CD1c-positive myeloid dendritic cell (primary cell): ENCODE data around the gene PRDM2.
"Not testable (repeated sequence)": the region's sequence is repeated elsewhere in the genome, so short reads cannot be mapped to it uniquely, and the experiment has no call there.

Experiments
- DNase-seq: peaks from one replicate; pipeline ENCODE4 v3.0.0-alpha.2; 2016; ENCODE audit errors: extremely low spot score

Gene PRDM2

DNA sequence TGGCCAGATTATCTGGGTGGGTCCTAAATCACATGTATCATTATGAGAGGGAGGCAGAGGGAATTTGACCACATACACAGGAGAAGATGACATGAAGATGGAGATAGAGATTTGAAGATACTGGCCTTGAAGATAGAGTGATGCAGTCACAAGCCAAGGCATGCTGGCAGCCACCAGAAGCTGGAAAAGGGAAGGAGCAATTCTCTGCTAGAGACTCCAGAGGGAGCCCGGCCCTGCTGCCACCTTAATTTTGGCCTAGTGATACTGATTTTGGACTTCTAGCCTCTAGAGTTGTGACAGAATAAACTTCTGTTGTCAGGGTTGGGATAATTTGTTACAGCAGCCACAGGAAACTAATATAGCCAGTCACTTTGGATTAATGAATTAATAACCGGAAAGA, 2.2 kb upstream of the PRDM2 start:
- DNase-seq, result peak; percentile 10

DNA sequence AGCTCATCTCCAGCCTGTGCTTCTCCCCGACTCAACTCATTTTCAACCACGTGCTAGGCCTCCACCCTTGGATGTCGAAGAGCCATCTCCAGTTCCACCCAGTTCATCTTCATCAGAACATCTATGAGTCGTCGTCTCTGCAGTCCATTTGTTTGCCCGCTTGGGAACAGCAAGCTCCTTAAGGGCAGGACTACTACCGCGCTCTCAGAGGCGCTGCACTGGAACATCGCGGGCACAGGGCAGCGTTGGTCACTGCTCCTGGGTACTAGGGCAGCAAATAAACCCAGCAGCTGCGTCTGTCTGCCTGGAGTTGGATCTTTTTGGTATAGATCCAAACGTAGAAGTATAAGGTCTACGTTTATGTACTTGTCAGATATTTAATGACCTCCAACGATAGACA, 478 bp upstream of the PRDM2 start:
- DNase-seq, result no peak

DNA sequence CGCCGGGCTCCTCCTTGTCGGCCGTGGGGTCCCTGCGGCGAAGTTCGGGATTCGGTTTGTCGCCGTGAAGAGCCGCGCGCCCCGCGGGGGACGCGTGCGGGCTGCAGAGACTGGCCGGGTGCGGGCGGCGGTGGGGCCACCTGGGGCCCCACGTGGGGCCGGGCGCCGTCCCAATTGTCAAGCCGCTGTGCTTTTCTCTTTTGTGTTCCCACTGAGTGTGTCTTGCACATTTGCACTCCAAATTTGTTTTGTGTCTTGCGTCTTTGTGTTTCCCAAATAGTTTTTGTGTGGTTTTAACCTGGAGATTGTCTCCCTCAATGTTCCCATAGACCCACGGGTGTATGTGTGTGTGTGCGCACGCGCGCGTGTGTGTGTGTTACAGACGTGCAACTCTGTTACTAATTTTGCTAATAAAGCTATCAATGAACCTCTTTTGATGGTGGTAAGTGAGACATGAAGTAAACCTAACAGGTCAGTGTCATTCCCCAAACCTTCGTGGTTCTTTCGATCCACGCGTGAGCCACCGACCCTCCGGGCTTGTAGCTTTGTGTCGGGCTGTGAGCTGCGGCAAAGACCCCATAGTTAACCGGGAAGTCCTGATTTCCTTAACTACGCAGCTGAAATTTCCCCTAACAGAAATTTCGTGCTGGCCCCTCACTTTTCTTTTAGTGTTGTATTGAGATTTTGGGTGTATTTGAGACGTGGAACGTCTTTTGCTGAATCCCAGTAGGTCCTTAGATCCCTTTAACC, 708 bp downstream of the PRDM2 start:
- peak; percentile 35 for DNase-seq

DNA sequence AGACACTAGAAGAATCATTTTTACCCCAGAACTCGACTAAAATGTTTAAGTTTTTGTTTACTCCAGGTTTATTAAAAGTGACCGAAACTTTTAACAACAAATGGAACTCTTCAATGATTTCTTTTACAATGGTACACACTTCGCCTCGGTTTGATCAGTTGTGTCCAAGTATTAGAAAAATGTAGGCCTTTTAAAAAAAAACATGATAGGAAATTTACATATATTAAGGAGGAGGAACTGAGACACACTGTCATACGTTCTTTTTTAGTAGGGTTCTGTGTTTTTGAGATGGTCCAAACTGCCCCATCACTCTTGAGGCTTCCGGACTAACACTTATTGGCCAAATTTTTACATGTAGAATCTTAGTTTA, 1.3 kb downstream of the PRDM2 start:
- peak; percentile 28 for DNase-seq

DNA sequence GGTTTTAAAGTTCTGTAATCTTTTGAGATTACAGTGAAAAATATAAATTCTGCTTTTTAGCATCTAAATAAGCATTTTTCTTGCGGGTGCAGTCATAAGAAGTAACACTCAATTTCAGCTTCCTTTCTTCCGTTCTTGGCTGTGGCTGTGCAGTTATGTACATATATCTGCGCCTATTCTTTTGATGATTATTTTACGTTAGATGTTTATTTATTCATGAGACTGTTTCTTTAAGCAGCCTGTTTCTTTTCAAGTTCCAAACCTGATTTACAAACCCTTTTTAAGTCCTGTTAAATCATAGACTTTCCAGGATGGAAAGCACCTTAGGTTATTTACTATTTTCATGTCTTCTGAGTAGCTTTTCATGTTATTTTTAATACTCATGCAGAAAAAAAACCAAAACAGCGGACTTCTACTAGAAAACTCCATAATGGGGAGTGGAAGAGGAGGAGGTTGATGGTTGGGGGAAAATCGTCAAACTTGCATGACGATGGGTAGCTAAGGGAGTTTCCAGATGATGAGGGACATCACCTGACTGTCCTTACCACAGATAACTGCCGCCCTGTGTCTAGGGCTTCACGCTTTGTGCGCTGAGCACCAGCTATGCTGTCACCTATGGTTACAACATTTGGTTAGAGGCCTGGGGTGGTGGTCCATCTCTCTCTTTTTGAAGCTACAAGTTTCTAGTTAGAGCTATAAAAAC, 2.6 kb downstream of the PRDM2 start:
- DNase-seq, result peak; percentile 44

DNA sequence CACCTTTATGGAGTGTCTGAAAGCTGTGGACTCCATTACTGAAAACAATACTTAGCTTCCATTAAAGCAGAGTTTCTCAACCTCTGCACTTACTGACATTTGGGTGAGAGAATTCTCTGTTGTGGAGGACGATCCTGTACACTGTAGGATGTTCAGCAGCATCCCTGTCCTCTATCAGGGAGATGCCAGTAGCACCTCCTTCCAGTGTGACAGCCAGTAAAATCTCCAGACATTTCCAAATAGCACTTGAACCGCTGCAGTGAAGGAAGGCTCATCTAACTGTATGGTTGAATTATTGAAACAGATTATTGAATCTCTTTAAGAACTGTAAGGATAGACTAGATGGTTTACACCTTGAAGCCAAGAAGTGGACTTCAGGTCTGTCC, 3.1 kb downstream of the PRDM2 start:
- DNase-seq, result no peak

DNA sequence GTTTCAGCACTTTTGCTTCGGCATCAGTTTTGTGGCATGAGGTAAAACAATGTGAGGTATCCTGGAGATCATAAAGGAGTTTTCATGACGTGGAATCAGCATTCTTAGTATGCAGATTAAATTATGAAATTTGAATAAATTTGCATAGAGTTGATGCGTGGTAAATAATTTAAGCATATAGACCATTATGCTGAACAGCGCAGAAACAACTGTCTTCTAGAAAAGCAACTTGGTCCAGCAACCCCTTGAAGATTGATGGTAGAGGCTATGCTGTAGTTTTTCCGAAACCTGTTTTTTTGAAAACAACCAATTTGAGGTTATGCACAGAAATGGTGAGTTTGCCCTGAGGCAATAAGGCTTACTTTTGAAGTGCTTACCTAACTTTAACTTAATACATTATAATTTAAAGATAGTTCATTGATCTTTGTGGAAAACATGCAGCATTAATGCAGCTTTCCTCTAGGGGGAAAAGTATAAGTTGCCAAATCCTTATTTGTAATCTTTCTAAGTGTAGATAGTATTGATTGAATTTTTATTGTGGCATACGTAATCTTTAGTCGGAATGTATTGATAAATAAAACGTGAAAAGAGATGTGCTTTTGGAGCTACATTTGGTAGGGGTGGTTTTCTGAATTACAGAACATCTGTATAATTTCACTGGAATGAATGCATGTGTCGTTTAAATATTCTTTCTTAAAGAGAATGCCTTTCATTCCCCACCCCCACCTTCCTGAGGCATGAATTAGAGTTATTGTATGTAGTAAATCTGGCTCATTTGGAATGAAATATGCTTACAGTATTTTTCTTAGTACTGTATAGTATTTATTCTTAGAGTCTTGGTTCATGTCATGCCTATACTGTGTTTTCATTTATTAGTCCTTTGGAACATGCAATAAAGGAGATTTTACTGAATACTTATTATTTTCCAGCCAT, 3.8 kb downstream of the PRDM2 start:
- DNase-seq, result no peak

DNA sequence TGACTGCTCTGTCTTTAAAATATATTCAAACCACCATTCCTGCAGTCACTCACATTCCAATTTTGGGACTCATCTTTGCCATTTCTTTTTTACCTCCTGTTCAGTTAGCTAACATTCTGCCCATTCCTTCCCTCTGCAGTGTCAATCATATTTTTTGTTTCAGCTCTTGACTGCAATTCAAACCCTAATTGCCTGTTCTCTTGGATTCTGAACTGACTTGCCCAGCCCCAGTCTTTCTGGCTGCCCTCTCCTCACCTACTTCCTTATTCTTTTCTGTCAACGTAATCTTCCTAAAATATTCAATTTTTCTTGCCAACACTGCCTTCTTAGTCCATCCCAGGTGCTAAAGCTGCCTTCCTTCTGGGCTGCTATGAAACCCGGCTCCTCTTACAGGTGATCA, 6.1 kb downstream of the PRDM2 start:
- no peak for DNase-seq

DNA sequence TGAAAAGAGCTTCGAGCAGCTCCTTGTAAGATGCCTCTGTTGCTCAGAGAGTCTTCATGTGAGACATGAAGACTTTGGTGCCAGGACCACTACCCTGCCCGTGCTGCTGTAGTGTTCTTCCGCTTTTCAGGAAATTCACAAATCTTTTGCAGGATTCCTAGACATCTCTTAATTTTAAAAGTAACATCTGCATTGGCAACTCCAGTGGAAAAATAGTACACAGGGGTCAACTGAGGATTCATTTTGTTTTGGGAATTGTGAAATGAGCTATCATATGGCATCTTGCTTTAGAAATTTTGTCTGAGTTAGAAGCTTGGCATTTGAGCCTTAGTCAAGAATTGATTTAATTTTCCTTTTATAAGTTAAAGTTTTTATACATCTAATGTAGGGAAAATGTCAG, 7.2 kb downstream of the PRDM2 start:
- DNase-seq, result no peak

DNA sequence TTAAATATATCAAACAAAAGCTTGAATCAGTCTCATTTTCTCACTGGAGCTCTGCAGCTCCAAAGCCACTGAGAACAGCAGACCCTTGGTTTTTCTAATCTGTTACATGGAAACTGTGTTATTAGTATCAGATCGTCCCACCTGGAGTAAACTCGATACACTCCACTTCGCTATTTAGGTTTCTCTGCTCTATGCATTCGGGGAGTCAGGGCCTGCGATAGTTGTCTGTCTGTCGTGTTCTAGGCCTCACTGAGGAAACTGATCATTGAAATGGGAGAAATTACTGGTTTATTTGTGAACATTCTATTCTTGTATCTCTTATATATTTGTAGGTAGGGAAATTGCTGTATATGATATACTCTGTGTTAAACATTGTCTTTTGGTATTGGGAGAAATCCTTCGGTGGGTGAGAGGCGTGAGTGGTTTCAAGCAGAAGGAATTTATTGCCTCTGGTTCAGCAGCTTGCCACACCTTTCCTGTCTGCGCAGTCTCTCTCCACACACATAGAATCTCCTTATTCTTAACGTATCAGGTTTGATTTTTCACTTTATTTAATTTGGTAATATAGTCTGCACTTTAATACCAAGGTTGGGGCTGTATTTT, 8.5 kb downstream of the PRDM2 start:
- DNase-seq, result no peak

DNA sequence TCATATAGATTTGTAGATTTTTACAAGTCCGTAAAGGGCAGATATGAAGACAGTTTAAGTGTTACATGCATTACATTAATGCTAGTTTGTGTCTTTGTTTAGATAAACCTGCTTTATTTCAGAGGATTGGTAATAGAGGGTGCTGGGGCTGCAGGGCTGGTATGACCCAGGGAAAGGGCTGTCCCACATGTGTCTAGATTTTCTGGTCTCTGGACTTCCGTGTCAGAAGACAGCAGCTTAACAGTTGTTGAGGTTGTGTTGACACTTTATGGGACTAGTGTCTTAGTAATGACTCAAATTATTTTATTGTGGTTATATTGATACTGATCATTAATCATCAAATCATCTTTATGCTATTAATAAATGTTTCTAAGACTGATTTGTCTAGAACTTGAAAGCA, 10.1 kb downstream of the PRDM2 start:
- no peak for DNase-seq

DNA sequence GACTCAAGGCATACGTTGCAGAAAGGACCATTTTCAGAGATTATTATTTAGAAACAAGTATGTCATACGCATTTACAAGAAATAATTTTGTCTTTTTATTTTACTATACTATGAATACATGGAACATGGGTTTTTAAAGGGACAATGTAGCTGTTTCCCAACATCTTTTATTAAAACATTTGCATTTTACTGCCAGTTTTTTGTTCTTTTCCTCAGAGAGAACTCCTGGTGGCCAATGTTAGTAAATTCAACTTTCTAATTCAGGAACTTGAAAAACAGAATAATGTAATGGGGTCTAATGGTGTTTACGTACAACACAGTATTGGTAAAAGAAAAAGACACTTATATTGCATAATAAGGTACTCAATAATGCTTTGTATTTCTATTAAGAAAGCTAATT, 14.9 kb downstream of the PRDM2 start:
- DNase-seq, result peak; percentile 9

DNA sequence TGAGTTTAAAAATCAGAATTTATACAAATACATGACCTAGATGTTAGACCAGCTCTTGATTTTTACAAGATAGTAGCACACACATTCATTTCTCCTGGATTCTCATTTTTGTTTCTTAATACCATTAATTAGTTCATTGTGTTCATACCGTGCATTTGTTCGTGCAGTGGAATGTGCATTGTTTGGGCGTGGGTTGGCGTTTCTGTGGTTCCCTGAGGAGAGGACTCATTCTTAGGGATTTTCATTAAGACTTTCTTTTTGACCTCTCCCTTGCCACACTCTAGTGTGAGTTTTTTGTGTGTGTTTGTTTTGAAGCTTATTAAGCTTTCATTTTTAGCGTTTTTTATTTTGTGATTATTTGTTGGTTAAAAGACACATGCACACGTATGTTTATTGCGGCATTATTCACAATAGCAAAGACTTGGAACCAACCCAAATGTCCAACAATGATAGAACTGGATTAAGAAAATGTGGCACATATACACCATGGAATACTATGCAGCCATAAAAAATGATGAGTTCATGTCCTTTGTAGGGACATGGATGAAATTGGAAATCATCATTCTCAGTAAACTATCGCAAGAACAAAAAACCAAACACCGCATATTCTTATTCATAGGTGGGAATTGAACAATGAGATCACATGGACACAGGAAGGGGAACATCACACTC, 15.8 kb downstream of the PRDM2 start:
- not testable (repeated sequence) for DNase-seq

DNA sequence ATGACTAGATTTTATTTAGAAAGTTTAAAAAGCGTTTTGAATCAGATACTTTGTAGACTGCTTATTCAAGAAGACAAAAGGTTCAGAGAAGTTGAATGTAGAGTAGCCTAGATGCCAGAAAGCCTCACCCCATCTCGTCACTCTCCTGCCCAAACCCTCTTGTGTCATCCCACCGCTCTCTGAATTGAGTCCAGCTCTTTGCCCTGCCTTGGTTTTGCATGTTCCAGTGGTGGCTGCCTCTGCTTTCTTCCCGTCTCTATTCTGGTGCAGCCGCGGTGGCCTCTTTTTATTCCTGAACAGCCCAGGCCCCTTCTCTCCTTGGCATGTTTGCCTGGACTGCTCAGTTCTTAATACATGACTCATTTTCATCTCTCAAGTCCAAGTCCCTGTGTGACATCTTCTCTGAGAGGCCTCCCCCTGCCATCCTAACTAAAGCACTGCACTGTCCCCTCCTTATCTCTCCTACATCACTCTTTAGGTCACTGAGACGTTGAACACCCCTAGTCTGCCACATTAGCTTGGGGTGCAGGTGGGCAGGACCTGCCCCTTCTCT, 22.9 kb downstream of the PRDM2 start:
- no peak for DNase-seq

DNA sequence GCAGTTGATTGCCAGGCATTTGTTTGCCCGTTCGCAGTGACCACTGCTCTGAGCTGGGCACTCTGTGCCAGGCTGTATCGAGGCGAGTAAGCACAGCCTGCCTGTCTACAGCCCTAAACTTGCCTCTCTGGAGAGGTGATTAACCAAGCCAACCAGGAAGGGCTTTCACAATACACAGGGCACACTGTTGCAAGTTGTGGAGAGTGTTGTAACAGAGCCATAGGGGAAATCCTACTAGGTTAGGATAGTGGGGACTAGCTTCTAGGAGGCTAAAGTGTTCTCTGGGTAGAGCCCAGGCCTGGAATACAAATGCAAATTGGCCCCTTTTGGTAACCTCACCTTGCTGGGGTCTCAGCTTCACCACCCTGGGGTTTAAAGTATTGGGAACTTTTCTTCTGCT, 23.8 kb downstream of the PRDM2 start:
- DNase-seq, result peak; percentile 60

DNA sequence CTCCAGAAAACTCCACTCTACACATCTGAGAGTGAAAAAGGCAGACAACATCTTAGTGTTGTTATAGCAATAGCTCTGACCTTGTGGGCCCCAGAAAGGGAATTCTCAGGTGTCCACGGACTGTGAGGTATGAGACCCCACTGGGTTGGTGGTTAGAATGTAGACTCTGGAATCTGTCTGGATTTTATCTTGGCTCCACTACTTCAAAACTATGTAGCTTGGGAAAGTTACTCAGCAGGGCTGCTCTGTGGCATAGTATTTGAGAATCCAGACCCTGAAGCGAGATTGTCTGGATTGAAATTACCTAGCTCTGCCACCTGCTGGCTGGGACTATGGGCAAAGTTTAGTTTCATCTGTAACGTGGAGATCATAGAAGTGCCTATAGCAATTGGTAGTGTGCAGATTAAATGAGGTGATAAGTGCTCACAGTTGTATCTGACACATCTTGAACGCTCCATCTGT, 25.8 kb downstream of the PRDM2 start:
- DNase-seq, result peak; percentile 21

DNA sequence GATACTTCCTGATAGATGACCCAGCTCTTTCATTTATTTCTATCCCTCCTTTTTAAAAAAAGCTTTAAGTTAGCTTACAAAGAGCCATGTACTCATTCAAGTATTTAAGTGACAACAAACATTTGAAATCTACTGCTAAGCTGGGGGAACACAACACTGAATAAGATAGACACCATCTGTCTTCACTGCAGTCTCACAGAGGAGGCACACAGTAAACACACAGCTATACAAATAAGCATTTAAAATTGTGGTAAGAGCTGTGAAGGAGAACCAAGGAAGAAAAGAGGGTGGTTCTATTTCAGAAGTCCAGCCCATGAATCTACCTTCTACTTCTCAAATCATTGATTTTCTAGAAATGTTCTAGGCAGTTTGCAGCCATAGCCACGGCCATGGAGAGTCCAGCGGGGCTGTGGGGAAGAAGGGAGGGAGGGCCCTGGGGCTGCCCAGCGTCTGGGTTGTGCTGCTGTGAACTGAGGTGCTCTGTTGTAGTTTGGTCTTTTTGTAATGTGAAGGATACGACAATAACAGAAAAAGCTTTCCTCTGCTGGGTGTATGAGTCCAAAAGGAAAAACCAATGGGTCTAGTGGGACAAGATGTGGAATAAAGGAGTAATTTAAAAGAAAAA, 28.2 kb downstream of the PRDM2 start:
- DNase-seq, result no peak

DNA sequence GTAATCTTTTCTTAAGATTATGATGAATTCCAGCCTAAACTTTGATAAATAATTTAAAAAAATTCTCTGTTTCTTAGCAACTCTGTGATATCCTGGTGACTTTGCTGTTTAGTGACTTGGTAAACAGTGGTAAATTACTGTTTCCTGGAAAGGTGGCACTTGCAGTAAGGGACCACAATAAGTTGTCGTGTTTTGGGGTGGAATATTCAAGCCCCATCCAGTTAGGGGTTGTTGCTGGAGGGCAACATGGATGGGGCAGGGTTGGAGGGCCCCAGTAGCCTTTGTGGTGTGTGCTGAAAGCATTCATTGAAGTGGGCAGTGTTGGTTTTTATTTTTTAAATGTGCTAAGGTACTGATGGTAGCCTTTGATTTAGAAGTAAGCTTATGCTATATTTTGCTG, 30.3 kb downstream of the PRDM2 start:
- no peak for DNase-seq

DNA sequence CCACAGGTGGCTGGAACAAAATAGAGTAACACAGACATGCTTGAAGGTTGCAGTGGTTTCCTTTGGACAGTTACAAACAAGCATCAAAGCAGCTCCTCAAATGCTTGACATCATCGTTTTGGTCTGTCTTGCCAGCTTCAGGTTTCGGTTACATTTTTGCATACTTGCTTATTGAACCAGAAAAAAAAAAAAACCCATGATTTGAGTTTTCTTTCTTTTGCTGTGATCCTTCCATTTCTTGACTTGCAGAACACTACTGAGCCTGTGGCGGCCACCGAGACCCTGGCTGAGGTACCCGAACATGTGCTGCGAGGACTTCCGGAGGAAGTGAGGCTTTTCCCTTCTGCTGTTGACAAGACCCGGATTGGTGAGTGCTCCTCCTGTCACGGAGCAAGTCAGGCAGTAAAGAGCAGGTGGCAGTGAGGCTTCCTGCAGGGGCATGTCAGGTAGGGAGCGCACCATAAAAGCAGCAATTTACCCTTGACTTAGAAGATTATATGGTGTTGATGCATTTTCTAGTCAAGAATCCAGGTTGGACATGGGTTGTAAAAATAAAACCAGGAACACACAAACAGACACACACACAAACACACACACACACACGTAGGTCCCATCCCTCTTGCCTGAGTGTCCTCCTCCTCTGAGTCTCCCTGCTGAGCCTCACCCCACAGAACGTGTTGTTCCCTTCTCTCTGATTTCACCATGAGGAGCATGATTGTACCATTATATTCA, 30.9 kb downstream of the PRDM2 start:
- peak; percentile 65 for DNase-seq

DNA sequence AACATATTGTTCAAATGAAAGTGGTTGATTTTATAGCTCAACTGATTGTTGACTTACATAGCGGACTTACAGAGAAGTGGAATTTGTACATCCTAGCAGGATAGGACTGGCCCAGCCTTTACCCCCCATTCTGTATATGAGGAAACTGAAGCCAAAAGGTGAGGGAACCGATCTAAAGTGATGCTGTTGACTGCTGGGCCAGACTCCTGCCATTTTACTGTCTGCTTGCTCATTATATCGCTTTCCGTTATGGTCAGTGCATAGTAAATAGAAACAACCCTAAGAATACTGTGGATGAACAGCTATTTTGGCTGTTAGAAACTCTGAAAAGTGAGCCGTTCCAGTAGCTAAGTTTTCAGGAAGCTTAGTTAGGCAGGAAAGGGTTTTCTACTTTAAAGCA, 31.9 kb downstream of the PRDM2 start:
- DNase-seq, result no peak
